GM19324 (cell line): ENCODE measurements around the gene PPM1D.

Experiments
- ATAC-seq: cut with Tn5 transposase; IDR thresholded peaks from one replicate; pipeline ENCODE4 v1.9.1; 2021; ENCODE audit warnings: mild to moderate bottlenecking, moderate library complexity; ENCODE audit not compliant: unreplicated experiment, low FRiP score

Gene PPM1D

DNA sequence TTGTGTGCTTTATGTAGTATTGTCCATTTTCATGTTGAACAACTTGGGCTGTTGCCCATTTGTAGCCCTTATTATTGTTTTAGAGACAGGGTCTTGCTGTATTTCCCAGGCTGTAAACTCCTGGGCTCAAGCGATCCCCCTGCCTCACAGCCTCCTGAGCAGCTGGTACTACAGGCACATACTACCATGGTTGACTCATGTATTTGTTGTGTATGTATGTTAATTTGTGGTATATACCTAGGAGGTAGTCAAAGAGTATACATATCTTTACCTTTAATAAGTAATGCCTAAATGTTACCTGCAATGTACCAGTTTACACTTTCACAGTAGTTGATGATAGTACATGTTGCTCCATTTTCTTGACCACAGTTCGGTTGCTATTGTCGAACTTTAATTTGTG, 18.1 kb downstream of the PPM1D start:
- no peak for ATAC-seq

DNA sequence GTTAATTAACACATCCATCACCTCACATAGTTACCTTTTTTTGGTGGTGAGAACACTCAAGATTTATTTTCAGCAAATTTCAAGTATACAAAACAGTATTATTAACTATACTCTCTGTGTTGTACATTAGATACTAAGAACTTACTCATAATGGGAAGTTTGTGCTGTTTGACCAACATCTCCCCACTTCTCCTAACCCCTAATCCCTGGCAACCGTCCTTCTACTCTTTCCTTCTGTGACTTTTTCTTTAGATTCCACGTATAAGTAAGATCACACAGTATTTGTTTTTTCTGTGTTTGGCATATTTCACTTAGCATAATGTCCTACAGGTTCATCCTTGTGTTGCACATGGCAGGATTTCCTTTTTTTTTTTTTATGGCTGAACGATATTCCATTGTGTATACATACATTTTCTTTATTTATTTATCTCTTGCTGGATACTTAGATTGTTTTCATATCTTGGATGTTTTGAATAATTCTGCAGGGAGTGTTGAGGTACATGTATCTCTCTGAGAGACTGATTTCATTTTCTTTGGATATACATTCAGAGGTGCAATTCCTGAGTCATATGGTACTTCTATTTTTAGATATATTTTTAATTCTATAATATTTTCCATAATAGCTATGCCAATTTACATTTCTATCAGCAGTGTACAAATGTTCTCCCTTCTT, 19.0 kb downstream of the PPM1D start:
- no peak for ATAC-seq

DNA sequence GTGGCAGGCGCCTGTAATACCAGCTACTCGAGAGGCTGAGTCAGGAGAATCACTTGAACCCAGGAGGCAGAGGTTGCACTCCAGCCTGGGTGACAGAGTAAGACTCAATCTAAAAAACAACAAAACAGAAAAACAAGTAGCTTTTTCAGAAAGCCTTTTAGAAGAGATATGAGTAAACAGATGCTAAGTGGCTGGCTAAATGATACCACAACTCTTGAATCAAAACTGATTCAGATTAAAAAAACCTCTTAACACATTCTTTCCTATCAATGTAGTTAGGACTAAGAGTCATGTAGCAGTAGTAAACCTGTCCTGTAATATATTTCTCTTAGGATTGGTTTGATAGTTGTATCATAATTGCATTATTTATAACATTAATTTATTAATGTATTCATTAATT, 23.0 kb downstream of the PPM1D start:
- ATAC-seq: no peak

DNA sequence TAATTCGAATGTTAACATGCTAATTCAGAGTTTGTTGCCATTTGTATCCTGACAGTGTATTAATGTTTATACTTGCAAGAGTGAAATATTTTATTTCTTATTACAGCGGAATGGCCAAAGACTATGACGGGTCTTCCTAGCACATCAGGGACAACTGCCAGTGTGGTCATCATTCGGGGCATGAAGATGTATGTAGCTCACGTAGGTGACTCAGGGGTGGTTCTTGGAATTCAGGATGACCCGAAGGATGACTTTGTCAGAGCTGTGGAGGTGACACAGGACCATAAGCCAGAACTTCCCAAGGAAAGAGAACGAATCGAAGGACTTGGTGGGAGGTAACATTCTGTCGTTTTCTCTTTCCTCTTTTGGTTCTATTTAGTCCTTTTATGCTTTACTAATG, 23.4 kb downstream of the PPM1D start:
- ATAC-seq: no peak

DNA sequence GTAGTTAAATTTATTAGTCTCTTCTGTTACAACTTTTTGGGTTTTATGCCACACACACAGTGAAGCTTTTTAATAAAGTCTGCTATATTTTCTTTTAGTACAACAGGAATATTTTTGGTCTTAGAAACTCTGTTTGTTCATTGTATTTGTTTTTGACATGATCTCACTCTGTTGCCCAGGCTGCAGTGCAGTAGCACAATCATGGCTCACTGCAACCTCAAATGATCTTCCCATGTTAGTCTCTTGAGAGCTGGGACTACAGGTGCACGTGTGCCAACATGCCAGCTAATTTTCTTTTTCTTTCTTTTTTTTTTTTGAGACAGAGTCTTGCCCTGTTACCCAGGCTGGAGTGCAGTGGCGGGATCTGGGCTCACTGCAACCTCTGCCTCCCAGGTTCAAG, 27.1 kb downstream of the PPM1D start:
- no peak for ATAC-seq

DNA sequence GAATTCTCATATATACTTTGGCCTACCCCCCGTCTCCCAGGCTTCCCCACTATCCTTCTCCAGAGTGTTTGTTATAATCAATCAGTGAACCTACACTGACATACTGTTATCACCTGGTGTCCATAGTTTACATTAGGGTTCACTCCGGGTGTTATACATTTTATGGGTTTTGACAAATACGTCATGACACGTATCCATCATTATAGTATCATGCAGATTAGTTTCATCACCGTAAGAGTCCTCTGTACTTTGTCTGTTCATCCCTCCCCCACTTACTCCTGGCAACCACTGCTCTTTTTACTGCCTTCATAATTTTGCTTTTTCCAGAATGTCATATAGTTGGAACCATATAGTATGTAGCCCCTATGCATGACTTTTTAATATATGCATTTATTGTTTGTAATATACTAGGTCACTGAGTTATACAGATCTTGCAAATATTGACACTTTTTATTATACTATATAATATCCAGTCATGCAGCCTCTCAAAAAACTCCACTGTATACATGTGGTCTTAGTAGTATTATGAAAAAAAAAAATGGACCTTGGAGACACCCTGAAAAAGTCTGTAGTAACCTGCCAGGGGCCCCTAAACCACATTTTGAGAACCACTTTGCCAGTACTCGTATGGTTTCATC, 28.4 kb downstream of the PPM1D start:
- ATAC-seq: no peak

DNA sequence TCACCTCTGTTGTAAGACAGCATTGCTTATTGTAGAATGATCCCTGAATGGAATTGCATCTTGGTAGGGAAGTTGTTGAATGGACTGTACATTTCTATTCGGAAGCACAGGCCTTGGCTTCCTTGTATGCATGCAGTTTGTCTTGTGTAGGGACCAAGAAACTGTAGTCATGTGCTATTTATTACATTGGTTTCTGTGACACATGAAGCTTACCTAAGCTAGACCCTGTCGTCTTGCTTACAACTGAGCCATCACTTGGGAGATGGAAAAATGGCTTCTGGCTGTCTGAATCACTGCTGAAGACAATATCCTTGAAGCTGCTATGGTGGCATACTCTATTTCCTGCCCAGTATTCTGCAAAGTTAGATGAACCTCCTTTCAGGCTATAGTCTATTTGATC, 29.1 kb downstream of the PPM1D start:
- ATAC-seq: no peak

DNA sequence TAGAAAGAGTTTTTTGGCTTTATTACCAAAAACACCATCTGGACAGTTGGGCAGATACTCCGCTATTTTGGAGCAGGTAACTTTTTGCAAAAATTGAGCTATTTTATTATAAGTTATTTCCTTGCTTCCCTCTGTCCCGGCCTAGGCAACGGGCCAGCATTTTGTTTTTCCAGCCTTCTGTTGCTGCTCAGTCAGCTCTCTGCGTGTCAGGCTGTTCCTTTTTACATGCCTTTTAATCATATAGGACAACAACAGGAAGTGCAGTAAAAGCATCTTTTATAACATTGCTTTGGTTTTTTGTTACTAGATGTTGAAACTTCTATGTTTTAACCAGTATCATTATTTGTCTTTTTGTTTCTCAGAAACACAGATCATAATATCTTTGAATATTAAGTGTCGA, 30.4 kb downstream of the PPM1D start:
- no peak for ATAC-seq

DNA sequence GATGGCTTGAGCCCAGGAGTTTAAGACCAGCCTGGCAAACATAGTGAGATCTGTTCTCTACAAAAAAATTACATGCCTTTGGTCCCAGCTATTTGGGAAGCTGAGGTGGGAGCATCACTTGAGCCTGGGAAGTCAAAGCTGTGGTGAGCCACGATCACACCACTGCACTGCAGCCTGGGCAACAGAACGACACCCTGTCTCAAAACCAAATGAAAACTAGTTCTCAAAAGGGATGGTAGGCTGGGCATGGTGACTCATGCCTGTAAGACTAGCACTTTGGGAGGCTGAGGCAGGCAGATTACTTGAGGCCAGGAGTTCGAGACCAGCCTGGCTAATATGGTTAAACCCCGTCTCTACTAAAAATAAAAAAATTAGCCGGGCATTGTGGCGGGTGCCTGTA, 31.1 kb downstream of the PPM1D start:
- no peak for ATAC-seq

DNA sequence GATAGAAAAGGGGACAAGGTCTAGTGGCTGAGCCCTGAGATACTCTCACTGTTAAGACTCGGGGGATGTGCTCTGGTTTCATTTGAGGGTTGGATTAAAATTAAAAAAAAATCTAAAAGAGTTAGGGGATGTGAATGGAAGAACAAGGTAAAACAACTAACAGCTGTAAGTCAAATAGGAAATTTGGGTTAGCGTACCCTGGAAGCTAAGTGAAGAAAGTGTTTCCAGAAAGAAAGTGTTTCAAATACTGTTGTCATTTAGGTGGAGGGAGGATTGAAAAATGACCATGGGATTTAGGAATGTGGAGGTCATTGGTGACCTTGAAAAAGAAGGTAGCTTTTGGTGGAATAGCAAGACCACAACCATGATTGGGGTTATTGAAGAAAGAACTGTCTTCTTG, 37.7 kb downstream of the PPM1D start:
- no peak for ATAC-seq

DNA sequence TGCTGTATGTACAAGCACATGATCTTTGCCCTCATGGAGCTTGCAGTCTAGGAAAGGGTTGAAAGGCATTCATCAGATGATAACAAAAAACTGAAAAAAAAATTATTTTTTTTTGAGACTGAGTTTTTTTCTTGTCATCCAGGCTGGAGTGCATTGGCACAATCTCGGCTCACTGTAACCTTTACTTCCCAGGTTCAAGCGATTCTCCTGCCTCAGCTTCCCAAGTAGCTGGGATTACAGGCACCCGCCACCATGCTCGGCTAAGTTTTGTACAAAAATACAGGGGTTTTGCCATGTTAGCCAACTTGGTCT, 39.0 kb downstream of the PPM1D start:
- ATAC-seq: no peak

DNA sequence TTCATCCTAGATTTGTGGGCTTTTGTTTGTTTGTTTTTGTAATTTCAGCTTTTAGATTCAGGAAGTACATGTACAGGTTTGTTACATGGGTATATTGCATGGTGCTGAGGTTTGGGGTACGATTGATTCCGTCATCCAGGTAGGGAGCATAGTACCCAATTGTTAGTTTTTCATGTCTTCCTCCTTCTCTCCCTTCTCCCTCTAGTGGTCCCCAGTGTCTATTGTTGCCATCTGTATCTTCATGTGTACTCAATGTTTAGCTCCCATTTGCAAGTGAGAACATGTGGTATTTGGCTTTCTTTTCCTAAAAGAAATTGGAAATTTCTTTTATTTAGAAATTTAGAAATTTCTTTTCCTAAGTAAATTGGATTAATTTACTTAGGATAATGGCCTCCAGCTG, 40.5 kb downstream of the PPM1D start:
- no peak for ATAC-seq

DNA sequence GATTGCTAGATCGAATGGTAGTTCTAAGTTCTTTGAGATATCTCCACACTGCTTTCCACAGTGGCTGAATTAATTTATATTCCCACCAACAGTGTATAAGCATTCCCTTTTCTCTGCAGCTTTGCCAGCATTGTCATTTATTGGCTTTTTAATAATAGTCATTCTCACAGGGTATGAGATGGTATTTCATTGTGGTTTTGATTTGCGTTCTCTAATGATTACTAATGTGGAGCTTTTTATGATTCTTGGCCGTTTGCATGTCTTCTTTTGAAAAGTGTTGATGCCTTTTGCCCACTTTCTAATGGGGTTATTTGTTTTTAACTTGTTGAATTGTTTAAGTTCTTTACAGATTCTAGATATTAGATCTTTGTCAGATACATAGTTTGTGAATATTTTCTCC, 41.1 kb downstream of the PPM1D start:
- ATAC-seq: no peak

DNA sequence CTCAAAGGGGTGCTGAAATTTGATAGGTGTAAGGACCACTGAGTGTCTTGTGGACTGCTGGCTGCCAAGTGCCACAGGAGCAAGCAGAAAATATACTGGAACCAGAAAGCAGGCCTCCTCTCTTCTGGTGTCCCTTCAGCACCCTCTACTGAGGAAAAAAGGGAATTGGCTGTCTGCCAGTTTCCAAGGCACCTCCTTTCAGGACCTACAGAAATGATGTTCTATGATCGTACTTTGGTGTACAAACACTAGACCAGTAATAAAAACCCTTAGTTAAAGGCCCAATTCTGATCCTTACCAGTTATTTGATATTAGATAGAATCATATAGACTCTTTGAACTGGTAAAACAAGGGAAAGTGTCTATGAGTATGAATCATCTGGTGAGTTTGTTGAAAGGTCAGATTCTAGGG, 41.8 kb downstream of the PPM1D start:
- ATAC-seq: no peak

DNA sequence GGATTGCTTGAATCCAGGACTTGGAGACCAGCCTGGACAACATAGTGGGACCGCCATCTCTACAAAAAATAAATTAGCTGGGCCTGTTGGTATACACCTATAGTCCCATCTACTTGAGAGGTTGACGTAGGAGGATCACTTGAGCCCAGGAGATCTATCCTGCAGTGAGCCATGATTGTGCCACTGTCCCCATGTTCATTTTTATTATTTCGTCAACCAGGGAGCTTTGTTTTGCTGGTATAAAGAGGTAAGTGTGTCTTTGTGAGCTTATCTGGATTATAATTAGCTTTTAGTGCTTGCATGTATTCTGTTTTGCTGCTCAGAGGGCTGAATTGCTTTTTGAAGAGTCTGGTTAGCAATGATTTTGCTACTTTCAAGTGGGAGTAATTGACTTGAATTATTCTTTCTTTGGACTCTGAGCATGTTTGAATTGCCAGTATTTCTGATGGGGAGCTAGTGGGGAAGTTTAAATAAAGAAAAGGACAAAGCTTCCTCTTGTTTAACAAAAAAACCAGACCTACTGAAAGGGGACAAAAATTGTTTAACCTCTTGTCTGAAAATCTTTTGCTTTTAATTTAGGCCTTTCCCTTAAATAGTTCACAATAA, 46.0 kb downstream of the PPM1D start:
- ATAC-seq: no peak

DNA sequence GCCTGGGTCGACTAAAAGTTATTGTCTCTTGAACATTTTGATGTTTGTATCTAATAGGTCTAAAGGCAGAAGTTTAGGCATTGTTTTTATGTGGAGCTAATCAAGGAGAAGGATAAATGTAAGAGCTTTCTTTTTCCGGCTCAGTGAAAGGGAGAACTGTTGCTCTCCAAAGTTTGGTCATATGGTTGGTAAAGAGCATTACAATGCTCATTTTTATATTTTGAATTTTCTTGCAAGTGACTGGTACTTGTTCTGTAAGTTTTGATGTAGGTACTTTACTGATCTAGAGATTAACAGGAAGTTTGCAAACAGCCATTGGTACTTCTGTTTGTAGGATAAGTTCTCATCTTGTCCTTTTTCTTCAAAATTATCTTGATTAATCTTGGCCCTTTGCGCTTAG, 46.7 kb downstream of the PPM1D start:
- no peak for ATAC-seq

DNA sequence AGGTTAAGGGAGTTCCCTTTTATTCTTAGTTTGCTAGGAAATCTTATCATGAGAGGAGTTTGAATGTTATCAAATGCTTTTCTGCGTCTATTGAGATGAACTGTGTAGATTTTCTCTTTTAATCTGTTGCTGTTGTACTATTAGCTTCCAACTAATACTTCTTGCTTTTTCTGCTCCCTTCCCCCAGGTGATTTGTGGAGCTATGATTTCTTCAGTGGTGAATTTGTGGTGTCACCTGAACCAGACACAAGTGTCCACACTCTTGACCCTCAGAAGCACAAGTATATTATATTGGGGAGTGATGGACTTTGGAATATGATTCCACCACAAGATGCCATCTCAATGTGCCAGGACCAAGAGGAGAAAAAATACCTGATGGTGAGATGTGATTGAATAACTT, 47.7 kb downstream of the PPM1D start:
- ATAC-seq: no peak

DNA sequence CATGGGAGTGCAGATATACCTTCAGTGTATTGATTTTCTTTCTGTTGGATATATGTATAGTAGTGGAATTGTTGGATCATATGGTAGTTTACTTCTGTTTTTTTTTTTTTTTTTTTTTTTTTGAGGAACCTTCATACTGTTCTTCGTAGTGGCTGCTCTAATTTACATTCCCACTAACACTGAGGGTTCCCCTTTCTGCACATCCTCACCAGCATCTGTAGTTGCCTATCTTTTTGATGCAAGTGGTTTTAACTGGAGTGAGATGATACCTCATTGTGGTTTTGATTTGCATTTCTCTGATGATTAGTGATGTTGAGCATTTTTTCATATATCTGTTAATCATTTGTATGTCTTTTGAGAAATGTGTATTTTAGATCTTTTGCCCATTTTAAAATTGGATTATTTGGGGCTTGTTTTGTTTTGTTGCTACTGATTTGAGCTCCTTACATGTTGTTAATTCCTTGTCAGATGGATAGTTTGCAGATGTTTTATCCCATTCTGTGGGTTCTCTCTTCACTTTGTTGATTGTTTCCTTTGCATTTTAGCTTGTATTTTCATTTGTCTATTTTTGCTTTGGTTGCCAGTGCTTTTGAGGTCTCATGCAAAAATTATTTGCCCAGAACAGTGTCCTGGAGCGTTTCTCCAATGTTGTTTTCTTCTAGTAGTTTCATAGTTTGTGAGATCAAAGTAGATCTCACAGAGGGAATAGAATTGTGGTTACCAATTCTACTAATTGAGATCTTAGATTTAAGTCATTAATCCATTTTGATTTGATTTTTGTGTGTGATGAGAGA, 52.7 kb downstream of the PPM1D start:
- ATAC-seq: peak; percentile 91

DNA sequence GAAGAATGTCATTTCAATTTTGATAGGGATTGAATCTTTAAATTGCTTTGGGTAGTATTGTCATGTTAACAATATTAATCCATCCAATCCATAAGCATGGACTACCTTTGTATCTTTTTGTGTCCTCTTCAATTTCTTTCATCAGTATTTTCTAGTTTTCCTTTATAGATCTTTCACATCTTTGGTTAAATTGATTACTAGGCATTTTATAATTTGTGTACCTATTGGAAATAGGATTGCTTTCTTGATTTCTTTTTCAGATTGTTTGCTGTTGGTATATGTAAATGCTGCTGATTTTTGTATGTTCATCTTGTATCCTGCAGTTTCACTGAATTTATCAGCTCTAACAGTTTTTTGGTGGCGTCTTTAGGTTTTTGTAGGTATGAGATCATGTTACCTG, 53.6 kb downstream of the PPM1D start:
- no peak for ATAC-seq

DNA sequence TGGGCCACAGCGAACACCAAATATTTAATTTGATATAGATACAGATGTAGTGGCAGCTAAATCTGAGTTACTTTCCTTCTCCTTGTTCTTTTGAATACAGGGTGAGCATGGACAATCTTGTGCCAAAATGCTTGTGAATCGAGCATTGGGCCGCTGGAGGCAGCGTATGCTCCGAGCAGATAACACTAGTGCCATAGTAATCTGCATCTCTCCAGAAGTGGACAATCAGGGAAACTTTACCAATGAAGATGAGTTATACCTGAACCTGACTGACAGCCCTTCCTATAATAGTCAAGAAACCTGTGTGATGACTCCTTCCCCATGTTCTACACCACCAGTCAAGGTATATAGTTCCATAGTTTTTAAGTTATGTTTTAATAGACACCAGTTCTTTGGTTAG, 56.5 kb downstream of the PPM1D start:
- no peak for ATAC-seq

DNA sequence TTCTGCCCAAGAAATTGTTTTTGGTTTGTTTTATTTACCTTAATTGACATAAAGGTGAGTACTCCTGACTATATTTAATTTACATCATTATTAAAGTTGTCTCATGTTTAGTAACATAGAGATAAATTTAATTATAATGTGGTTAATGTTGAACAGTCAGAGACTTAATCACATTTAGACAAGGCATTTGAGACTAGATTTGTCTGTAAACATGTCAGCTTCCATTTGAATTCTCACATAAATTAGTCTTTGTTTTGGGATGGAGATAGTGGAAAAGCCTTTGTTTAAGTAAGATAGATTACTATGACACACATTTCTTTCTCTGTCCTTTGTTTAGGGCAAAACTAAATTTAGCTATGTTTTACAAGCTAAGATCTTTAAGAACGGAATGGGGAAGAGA, 59.2 kb downstream of the PPM1D start:
- ATAC-seq: no peak

DNA sequence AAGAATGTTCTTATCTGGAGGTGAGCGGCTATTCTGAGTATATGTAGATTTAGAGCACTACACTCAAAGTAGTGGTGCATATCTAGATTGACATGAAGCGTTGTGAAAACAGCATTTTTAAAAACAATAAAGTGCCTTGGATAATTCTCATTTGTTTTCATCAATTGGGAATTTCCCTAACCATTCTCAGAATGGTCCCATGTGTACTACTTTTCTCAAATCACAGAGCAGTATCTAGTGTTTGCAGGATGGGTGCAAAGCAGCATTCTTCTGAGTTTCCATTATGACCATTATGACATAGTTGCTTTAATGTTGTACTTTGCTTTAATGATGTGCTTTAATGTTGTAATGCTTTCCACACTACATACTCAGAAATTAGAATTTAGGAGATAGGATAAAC, 61.5 kb downstream of the PPM1D start:
- no peak for ATAC-seq
